ENCODE measurements around the gene GRP. TPM values are rescaled to one million over a fixed set of nuclear protein-coding genes. Genes with fewer than 3 reads are reported as not detected.

Gene GRP
- polyA plus RNA-seq, result not detected

- Histone ChIP-seq H3K4me1 (ENCODE audit: control insufficient read depth in 2 of 2, insufficient read depth in 2 of 2, low read length in 1 of 2) (peaks cover 0 to 2% of the 10 kb centered on the region in 2 donors), H3K9me3 (ENCODE audit: control insufficient read depth in 2 of 2, insufficient read depth in 1 of 2, low read depth in 1 of 2, low read length in 1 of 2) (no peaks in the 10 kb centered on the region), H3K27me3 (ENCODE audit: control insufficient read depth in 1 of 2, insufficient read depth in 2 of 2, low read length in 2 of 2) (peaks cover 9 to 21% of the 10 kb centered on the region in 2 donors), H3K4me3 (ENCODE audit: low read depth in 1 of 2, low read length in 2 of 2) (no peak within 1 kb of the TSS), H3K27ac (ENCODE audit: low read depth in 2 of 2, low read length in 1 of 2) (no peak within 1 kb of the TSS), H3K36me3 (ENCODE audit: control insufficient read depth in 2 of 2, insufficient read depth in 2 of 2, low read length in 1 of 2) (no peaks in the 10 kb centered on the region)
- WGBS, 2 donors, result 6% methylated on average over 29 of the region's 29 CpGs
Observed at GRCh38 chr18:59219672-59220163, at the start of gene GRP. Gene GRP, plus strand, starts transcription at chr18:59220158. Its CDS starts 108 bp downstream, at chr18:59220266.

GRCh38 chr18:59172664-59173249 is 47.2 kb upstream of the GRP start:
- Histone ChIP-seq H3K36me3 (ENCODE audit: control insufficient read depth in 2 of 2, insufficient read depth in 2 of 2, low read length in 1 of 2) (no peaks in the 10 kb centered on the region), H3K27ac (ENCODE audit: low read depth in 2 of 2, low read length in 1 of 2) (no peak overlapping the region), H3K27me3 (ENCODE audit: control insufficient read depth in 1 of 2, insufficient read depth in 2 of 2, low read length in 2 of 2) (no peaks in the 10 kb centered on the region), H3K4me3 (ENCODE audit: low read depth in 1 of 2, low read length in 2 of 2) (no peak overlapping the region), H3K9me3 (ENCODE audit: control insufficient read depth in 2 of 2, insufficient read depth in 1 of 2, low read depth in 1 of 2, low read length in 1 of 2) (peaks cover 0 to 3% of the 10 kb centered on the region in 2 donors), H3K4me1 (ENCODE audit: control insufficient read depth in 2 of 2, insufficient read depth in 2 of 2, low read length in 1 of 2) (no peaks in the 10 kb centered on the region)
- WGBS, 2 donors, result 82 to 87% methylated on average over 2 of the region's 2 CpGs

- 88 to 89% methylated on average over 4 of the region's 4 CpGs for WGBS, 2 donors
- no peaks in the 10 kb centered on the region for H3K27me3 ChIP-seq (ENCODE audit: control insufficient read depth in 1 of 2, insufficient read depth in 2 of 2, low read length in 2 of 2)
- no peak overlapping the region for H3K27ac ChIP-seq (ENCODE audit: low read depth in 2 of 2, low read length in 1 of 2)
Observed at GRCh38 chr18:59177485-59177884, 42.5 kb upstream of the GRP start.

GRCh38 chr18:59180150-59180845 is 39.7 kb upstream of the GRP start:
- Histone ChIP-seq H3K36me3 (ENCODE audit: control insufficient read depth in 2 of 2, insufficient read depth in 2 of 2, low read length in 1 of 2) (no peaks in the 10 kb centered on the region), H3K4me1 (ENCODE audit: control insufficient read depth in 2 of 2, insufficient read depth in 2 of 2, low read length in 1 of 2) (no peaks in the 10 kb centered on the region), H3K27me3 (ENCODE audit: control insufficient read depth in 1 of 2, insufficient read depth in 2 of 2, low read length in 2 of 2) (no peaks in the 10 kb centered on the region), H3K9me3 (ENCODE audit: control insufficient read depth in 2 of 2, insufficient read depth in 1 of 2, low read depth in 1 of 2, low read length in 1 of 2) (peaks cover 0 to 3% of the 10 kb centered on the region in 2 donors), H3K4me3 (ENCODE audit: low read depth in 1 of 2, low read length in 2 of 2) (no peak overlapping the region), H3K27ac (ENCODE audit: low read depth in 2 of 2, low read length in 1 of 2) (no peak overlapping the region)
- 50 to 63% methylated on average over 9 of the region's 9 CpGs for WGBS, 2 donors

More at GRCh38 chr18:59177485-59177884, 42.5 kb upstream of the GRP start:
- Histone ChIP-seq H3K36me3 (ENCODE audit: control insufficient read depth in 2 of 2, insufficient read depth in 2 of 2, low read length in 1 of 2) (no peaks in the 10 kb centered on the region), H3K9me3 (ENCODE audit: control insufficient read depth in 2 of 2, insufficient read depth in 1 of 2, low read depth in 1 of 2, low read length in 1 of 2) (peaks cover 0 to 3% of the 10 kb centered on the region in 2 donors), H3K4me3 (ENCODE audit: low read depth in 1 of 2, low read length in 2 of 2) (no peak overlapping the region), H3K4me1 (ENCODE audit: control insufficient read depth in 2 of 2, insufficient read depth in 2 of 2, low read length in 1 of 2) (no peaks in the 10 kb centered on the region)

GRCh38 chr18:59182673-59183072 is 37.3 kb upstream of the GRP start:
- Histone ChIP-seq H3K4me1 (ENCODE audit: control insufficient read depth in 2 of 2, insufficient read depth in 2 of 2, low read length in 1 of 2) (no peaks in the 10 kb centered on the region), H3K36me3 (ENCODE audit: control insufficient read depth in 2 of 2, insufficient read depth in 2 of 2, low read length in 1 of 2) (no peaks in the 10 kb centered on the region), H3K27ac (ENCODE audit: low read depth in 2 of 2, low read length in 1 of 2) (no peak overlapping the region), H3K4me3 (ENCODE audit: low read depth in 1 of 2, low read length in 2 of 2) (no peak overlapping the region), H3K27me3 (ENCODE audit: control insufficient read depth in 1 of 2, insufficient read depth in 2 of 2, low read length in 2 of 2) (no peaks in the 10 kb centered on the region), H3K9me3 (ENCODE audit: control insufficient read depth in 2 of 2, insufficient read depth in 1 of 2, low read depth in 1 of 2, low read length in 1 of 2) (no peaks in the 10 kb centered on the region)
- WGBS, 2 donors, result 85 to 90% methylated on average over 1 of the region's 1 CpG

- WGBS, 2 donors, result 74% methylated on average over 2 of the region's 2 CpGs
- Histone ChIP-seq H3K36me3 (ENCODE audit: control insufficient read depth in 2 of 2, insufficient read depth in 2 of 2, low read length in 1 of 2) (no peaks in the 10 kb centered on the region), H3K27ac (ENCODE audit: low read depth in 2 of 2, low read length in 1 of 2) (no peak overlapping the region), H3K27me3 (ENCODE audit: control insufficient read depth in 1 of 2, insufficient read depth in 2 of 2, low read length in 2 of 2) (no peaks in the 10 kb centered on the region), H3K4me3 (ENCODE audit: low read depth in 1 of 2, low read length in 2 of 2) (no peak overlapping the region), H3K4me1 (ENCODE audit: control insufficient read depth in 2 of 2, insufficient read depth in 2 of 2, low read length in 1 of 2) (no peaks in the 10 kb centered on the region), H3K9me3 (ENCODE audit: control insufficient read depth in 2 of 2, insufficient read depth in 1 of 2, low read depth in 1 of 2, low read length in 1 of 2) (peaks cover 0 to 3% of the 10 kb centered on the region in 2 donors)
Observed at GRCh38 chr18:59189008-59189407, 30.9 kb upstream of the GRP start.

GRCh38 chr18:59189746-59190145 is 30.2 kb upstream of the GRP start:
- Histone ChIP-seq H3K4me3 (ENCODE audit: low read depth in 1 of 2, low read length in 2 of 2) (no peak overlapping the region), H3K36me3 (ENCODE audit: control insufficient read depth in 2 of 2, insufficient read depth in 2 of 2, low read length in 1 of 2) (no peaks in the 10 kb centered on the region)
- WGBS, 2 donors, result 58 to 75% methylated on average over 1 of the region's 1 CpG

GRCh38 chr18:59196161-59196725 is 23.7 kb upstream of the GRP start:
- H3K27ac ChIP-seq (ENCODE audit: low read depth in 2 of 2, low read length in 1 of 2), result no peak overlapping the region
- H3K4me3 ChIP-seq (ENCODE audit: low read depth in 1 of 2, low read length in 2 of 2), result no peak overlapping the region
- no peaks in the 10 kb centered on the region for H3K27me3 ChIP-seq (ENCODE audit: control insufficient read depth in 1 of 2, insufficient read depth in 2 of 2, low read length in 2 of 2)
- H3K9me3 ChIP-seq (ENCODE audit: control insufficient read depth in 2 of 2, insufficient read depth in 1 of 2, low read depth in 1 of 2, low read length in 1 of 2), result no peaks in the 10 kb centered on the region
- WGBS, 2 donors, result 46 to 53% methylated on average over 4 of the region's 4 CpGs
- H3K36me3 ChIP-seq (ENCODE audit: control insufficient read depth in 2 of 2, insufficient read depth in 2 of 2, low read length in 1 of 2), result no peaks in the 10 kb centered on the region
- H3K4me1 ChIP-seq (ENCODE audit: control insufficient read depth in 2 of 2, insufficient read depth in 2 of 2, low read length in 1 of 2), result no peaks in the 10 kb centered on the region

More at GRCh38 chr18:59189746-59190145, 30.2 kb upstream of the GRP start:
- Histone ChIP-seq H3K27ac (ENCODE audit: low read depth in 2 of 2, low read length in 1 of 2) (no peak overlapping the region), H3K4me1 (ENCODE audit: control insufficient read depth in 2 of 2, insufficient read depth in 2 of 2, low read length in 1 of 2) (no peaks in the 10 kb centered on the region), H3K27me3 (ENCODE audit: control insufficient read depth in 1 of 2, insufficient read depth in 2 of 2, low read length in 2 of 2) (no peaks in the 10 kb centered on the region), H3K9me3 (ENCODE audit: control insufficient read depth in 2 of 2, insufficient read depth in 1 of 2, low read depth in 1 of 2, low read length in 1 of 2) (peaks cover 0 to 3% of the 10 kb centered on the region in 2 donors)

- Histone ChIP-seq H3K27me3 (ENCODE audit: control insufficient read depth in 1 of 2, insufficient read depth in 2 of 2, low read length in 2 of 2) (no peaks in the 10 kb centered on the region), H3K36me3 (ENCODE audit: control insufficient read depth in 2 of 2, insufficient read depth in 2 of 2, low read length in 1 of 2) (no peaks in the 10 kb centered on the region), H3K27ac (ENCODE audit: low read depth in 2 of 2, low read length in 1 of 2) (no peak overlapping the region), H3K4me3 (ENCODE audit: low read depth in 1 of 2, low read length in 2 of 2) (no peak overlapping the region), H3K4me1 (ENCODE audit: control insufficient read depth in 2 of 2, insufficient read depth in 2 of 2, low read length in 1 of 2) (no peaks in the 10 kb centered on the region), H3K9me3 (ENCODE audit: control insufficient read depth in 2 of 2, insufficient read depth in 1 of 2, low read depth in 1 of 2, low read length in 1 of 2) (no peaks in the 10 kb centered on the region)
- WGBS, 2 donors, result 68 to 74% methylated on average over 2 of the region's 2 CpGs
Observed at GRCh38 chr18:59197636-59198035, 22.3 kb upstream of the GRP start.
